SK-N-SH treated with all-trans-retinoic acid at 6 μM for 48 hours (cell line): ENCODE data around the gene PHACTR3.

Source experiments
- ARNTL ChIP-seq: fragments of 450-650 bp; formaldehyde crosslinking; IDR thresholded peaks from 2 replicates; pipeline ENCODE4 v1.5.0; 2020; ENCODE audit warnings: low read depth, mild to moderate bottlenecking, moderate library complexity, borderline replicate concordance
- CREB5 ChIP-seq: fragments of 250-450 bp; sonication (Bioruptor Pico); IDR thresholded peaks from 2 replicates; pipeline ENCODE4 v1.5.1; 2020; ENCODE audit warnings: low read depth, mild to moderate bottlenecking, moderate library complexity
- CSDC2 ChIP-seq: fragments of 250-450 bp; sonication (Bioruptor Pico); IDR thresholded peaks from 2 replicates; pipeline ENCODE4 v1.5.0; 2020; ENCODE audit warnings: mild to moderate bottlenecking, moderate library complexity
- ESRRG ChIP-seq: fragments of 250-450 bp; sonication (Bioruptor Pico); IDR thresholded peaks from 2 replicates; pipeline ENCODE4 v1.6.1; 2021; ENCODE audit warnings: mild to moderate bottlenecking
- OSR1 ChIP-seq: fragments of 250-450 bp; sonication (Bioruptor Pico); IDR thresholded peaks from 2 replicates; pipeline ENCODE4 v1.8.0; 2022; ENCODE audit warnings: moderate library complexity, mild to moderate bottlenecking, inconsistent platforms
- PATZ1 ChIP-seq: fragments of 250-450 bp; sonication (Bioruptor Pico); IDR thresholded peaks from 2 replicates; pipeline ENCODE4 v1.8.0; 2020; ENCODE audit warnings: mild to moderate bottlenecking, moderate library complexity, borderline replicate concordance
- POU6F1 ChIP-seq: fragments of 250-450 bp; sonication (Bioruptor Pico); IDR thresholded peaks from 2 replicates; pipeline ENCODE4 v1.8.0; 2021; ENCODE audit warnings: low read depth, mild to moderate bottlenecking, moderate library complexity, borderline replicate concordance
- RARB ChIP-seq: fragments of 250-450 bp; sonication (Bioruptor Pico); IDR thresholded peaks from 2 replicates; pipeline ENCODE4 v1.8.0; 2021; ENCODE audit warnings: mild to moderate bottlenecking, moderate library complexity
- TOX ChIP-seq: fragments of 250-450 bp; sonication (Bioruptor Pico); IDR thresholded peaks from 2 replicates; pipeline ENCODE4 v1.8.0; 2021; ENCODE audit warnings: mild to moderate bottlenecking, moderate library complexity, borderline replicate concordance
- TSHZ2 ChIP-seq: fragments of 250-450 bp; sonication (Bioruptor Pico); IDR thresholded peaks from 2 replicates; pipeline ENCODE4 v1.5.0; 2020; ENCODE audit warnings: mild to moderate bottlenecking, moderate library complexity
- ZFP3 ChIP-seq: fragments of 250-450 bp; sonication (Bioruptor Pico); IDR thresholded peaks from 2 replicates; pipeline ENCODE4 v1.5.0; 2020; ENCODE audit warnings: mild to moderate bottlenecking, moderate library complexity
- ZNF565 ChIP-seq: fragments of 450-650 bp; formaldehyde crosslinking; conservative IDR thresholded peaks from 2 replicates; pipeline ENCODE4 v1.5.0; 2020; ENCODE audit warnings: low read depth, mild to moderate bottlenecking, moderate library complexity

- TF ChIP-seq TOX (no peak), TSHZ2 (CRISPR knock-in tag) (no peak), ZNF565 (CRISPR knock-in tag) (no peak), POU6F1 (CRISPR knock-in tag) (no peak), OSR1 (CRISPR knock-in tag) (no peak), PATZ1 (CRISPR knock-in tag) (no peak), CREB5 (CRISPR knock-in tag) (no peak), ARNTL (CRISPR knock-in tag) (no peak), RARB (no peak), ESRRG (CRISPR knock-in tag) (no peak), ZFP3 (CRISPR knock-in tag) (no peak), CSDC2 (CRISPR knock-in tag) (no peak)
Measured at GRCh38 chr20:59567585-59568508, 36.5 kb upstream of the PHACTR3 start.
